WTC11 (cell line): ENCODE measurements around the gene PICALM.

Source experiments
- JUN ChIP-seq: sonication (generic); formaldehyde crosslinking; IDR thresholded peaks from 2 replicates; pipeline ENCODE4 v1.8.0; 2023; ENCODE audit warnings: mild to moderate bottlenecking, missing genetic modification reagents
- NFYB ChIP-seq: sonication (generic); formaldehyde crosslinking; conservative IDR thresholded peaks from 2 replicates; pipeline ENCODE4 v1.8.0; 2022; ENCODE audit warnings: low read depth, missing genetic modification reagents
- NR1H2 ChIP-seq: sonication (generic); formaldehyde crosslinking; IDR thresholded peaks from 2 replicates; pipeline ENCODE4 v1.9.0; 2021; ENCODE audit warnings: mild to moderate bottlenecking, moderate library complexity, missing genetic modification reagents
- SP1 ChIP-seq: sonication (generic); formaldehyde crosslinking; conservative IDR thresholded peaks from 2 replicates; pipeline ENCODE4 v1.8.1; 2022; ENCODE audit warnings: missing genetic modification reagents
- ZNF263 ChIP-seq: sonication (generic); formaldehyde crosslinking; IDR thresholded peaks from 2 replicates; pipeline ENCODE4 v1.8.1; 2022; ENCODE audit warnings: low read depth, mild to moderate bottlenecking, moderate library complexity, missing genetic modification reagents
- TF ChIP-seq, protein P1 (sequence below): fragments of 200-600 bp; IDR thresholded peaks from 2 replicates; pipeline ENCODE4 v1.8.0; 2022; ENCODE audit warnings: antibody characterized with exemption
- TF ChIP-seq, protein P2 (sequence below): sonication (generic); formaldehyde crosslinking; IDR thresholded peaks from 2 replicates; pipeline ENCODE4 v1.8.1; 2023; ENCODE audit warnings: mild to moderate bottlenecking, missing genetic modification reagents, borderline replicate concordance
- TF ChIP-seq, protein P3 (sequence below): sonication (generic); formaldehyde crosslinking; IDR thresholded peaks from 2 replicates; pipeline ENCODE4 v1.8.1; 2023; ENCODE audit warnings: mild to moderate bottlenecking, missing genetic modification reagents
- TF ChIP-seq, protein P4 (sequence below): sonication (generic); formaldehyde crosslinking; IDR thresholded peaks from 2 replicates; pipeline ENCODE4 v1.8.1; 2023; ENCODE audit warnings: mild to moderate bottlenecking, moderate library complexity, missing genetic modification reagents
- TF ChIP-seq, protein P5 (sequence below): sonication (generic); formaldehyde crosslinking; IDR thresholded peaks from 2 replicates; pipeline ENCODE4 v1.8.0; 2022; ENCODE audit warnings: mild to moderate bottlenecking, missing genetic modification reagents

DNA sequence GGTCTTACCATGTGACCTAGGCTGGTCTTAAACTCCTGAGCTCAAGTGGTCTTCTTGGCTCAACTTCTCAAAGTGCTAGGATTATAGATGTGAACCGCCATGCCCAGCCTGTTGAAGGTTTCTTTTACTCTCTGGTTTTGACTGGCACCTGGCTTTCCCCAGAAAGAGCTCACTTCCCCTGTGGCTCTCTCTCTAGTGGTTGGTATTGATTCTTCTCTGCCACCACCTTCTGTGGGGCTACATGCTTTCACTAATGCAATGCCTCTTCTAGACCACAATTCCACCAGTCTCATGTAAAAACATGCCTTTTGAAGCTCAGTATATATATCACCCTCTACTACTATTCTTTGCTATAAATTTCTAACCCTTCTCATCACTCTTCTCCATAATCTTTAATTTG lies 146.5 kb downstream of the PICALM start:
- no peak for TF ChIP-seq JUN (CRISPR knock-in tag)
- no peak for TF ChIP-seq ZNF263 (CRISPR knock-in tag)
- TF ChIP-seq, protein P1, sequence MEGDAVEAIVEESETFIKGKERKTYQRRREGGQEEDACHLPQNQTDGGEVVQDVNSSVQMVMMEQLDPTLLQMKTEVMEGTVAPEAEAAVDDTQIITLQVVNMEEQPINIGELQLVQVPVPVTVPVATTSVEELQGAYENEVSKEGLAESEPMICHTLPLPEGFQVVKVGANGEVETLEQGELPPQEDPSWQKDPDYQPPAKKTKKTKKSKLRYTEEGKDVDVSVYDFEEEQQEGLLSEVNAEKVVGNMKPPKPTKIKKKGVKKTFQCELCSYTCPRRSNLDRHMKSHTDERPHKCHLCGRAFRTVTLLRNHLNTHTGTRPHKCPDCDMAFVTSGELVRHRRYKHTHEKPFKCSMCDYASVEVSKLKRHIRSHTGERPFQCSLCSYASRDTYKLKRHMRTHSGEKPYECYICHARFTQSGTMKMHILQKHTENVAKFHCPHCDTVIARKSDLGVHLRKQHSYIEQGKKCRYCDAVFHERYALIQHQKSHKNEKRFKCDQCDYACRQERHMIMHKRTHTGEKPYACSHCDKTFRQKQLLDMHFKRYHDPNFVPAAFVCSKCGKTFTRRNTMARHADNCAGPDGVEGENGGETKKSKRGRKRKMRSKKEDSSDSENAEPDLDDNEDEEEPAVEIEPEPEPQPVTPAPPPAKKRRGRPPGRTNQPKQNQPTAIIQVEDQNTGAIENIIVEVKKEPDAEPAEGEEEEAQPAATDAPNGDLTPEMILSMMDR = no peak
- TF ChIP-seq NR1H2 (CRISPR knock-in tag) = no peak
- TF ChIP-seq, protein P2, sequence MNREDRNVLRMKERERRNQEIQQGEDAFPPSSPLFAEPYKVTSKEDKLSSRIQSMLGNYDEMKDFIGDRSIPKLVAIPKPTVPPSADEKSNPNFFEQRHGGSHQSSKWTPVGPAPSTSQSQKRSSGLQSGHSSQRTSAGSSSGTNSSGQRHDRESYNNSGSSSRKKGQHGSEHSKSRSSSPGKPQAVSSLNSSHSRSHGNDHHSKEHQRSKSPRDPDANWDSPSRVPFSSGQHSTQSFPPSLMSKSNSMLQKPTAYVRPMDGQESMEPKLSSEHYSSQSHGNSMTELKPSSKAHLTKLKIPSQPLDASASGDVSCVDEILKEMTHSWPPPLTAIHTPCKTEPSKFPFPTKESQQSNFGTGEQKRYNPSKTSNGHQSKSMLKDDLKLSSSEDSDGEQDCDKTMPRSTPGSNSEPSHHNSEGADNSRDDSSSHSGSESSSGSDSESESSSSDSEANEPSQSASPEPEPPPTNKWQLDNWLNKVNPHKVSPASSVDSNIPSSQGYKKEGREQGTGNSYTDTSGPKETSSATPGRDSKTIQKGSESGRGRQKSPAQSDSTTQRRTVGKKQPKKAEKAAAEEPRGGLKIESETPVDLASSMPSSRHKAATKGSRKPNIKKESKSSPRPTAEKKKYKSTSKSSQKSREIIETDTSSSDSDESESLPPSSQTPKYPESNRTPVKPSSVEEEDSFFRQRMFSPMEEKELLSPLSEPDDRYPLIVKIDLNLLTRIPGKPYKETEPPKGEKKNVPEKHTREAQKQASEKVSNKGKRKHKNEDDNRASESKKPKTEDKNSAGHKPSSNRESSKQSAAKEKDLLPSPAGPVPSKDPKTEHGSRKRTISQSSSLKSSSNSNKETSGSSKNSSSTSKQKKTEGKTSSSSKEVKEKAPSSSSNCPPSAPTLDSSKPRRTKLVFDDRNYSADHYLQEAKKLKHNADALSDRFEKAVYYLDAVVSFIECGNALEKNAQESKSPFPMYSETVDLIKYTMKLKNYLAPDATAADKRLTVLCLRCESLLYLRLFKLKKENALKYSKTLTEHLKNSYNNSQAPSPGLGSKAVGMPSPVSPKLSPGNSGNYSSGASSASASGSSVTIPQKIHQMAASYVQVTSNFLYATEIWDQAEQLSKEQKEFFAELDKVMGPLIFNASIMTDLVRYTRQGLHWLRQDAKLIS (CRISPR knock-in tag) = no peak
- TF ChIP-seq, protein P3, sequence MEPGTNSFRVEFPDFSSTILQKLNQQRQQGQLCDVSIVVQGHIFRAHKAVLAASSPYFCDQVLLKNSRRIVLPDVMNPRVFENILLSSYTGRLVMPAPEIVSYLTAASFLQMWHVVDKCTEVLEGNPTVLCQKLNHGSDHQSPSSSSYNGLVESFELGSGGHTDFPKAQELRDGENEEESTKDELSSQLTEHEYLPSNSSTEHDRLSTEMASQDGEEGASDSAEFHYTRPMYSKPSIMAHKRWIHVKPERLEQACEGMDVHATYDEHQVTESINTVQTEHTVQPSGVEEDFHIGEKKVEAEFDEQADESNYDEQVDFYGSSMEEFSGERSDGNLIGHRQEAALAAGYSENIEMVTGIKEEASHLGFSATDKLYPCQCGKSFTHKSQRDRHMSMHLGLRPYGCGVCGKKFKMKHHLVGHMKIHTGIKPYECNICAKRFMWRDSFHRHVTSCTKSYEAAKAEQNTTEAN (CRISPR knock-in tag) = no peak
- TF ChIP-seq, protein P4, sequence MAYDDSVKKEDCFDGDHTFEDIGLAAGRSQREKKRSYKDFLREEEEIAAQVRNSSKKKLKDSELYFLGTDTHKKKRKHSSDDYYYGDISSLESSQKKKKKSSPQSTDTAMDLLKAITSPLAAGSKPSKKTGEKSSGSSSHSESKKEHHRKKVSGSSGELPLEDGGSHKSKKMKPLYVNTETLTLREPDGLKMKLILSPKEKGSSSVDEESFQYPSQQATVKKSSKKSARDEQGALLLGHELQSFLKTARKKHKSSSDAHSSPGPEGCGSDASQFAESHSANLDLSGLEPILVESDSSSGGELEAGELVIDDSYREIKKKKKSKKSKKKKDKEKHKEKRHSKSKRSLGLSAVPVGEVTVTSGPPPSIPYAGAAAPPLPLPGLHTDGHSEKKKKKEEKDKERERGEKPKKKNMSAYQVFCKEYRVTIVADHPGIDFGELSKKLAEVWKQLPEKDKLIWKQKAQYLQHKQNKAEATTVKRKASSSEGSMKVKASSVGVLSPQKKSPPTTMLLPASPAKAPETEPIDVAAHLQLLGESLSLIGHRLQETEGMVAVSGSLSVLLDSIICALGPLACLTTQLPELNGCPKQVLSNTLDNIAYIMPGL (CRISPR knock-in tag) = no peak
- TF ChIP-seq SP1 (CRISPR knock-in tag) = no peak
- no peak for TF ChIP-seq NFYB (CRISPR knock-in tag)
- TF ChIP-seq, protein P5, sequence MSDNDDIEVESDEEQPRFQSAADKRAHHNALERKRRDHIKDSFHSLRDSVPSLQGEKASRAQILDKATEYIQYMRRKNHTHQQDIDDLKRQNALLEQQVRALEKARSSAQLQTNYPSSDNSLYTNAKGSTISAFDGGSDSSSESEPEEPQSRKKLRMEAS = no peak
